ENCODE results near the gene SLC6A19.

- TF ChIP-seq, protein P1, sequence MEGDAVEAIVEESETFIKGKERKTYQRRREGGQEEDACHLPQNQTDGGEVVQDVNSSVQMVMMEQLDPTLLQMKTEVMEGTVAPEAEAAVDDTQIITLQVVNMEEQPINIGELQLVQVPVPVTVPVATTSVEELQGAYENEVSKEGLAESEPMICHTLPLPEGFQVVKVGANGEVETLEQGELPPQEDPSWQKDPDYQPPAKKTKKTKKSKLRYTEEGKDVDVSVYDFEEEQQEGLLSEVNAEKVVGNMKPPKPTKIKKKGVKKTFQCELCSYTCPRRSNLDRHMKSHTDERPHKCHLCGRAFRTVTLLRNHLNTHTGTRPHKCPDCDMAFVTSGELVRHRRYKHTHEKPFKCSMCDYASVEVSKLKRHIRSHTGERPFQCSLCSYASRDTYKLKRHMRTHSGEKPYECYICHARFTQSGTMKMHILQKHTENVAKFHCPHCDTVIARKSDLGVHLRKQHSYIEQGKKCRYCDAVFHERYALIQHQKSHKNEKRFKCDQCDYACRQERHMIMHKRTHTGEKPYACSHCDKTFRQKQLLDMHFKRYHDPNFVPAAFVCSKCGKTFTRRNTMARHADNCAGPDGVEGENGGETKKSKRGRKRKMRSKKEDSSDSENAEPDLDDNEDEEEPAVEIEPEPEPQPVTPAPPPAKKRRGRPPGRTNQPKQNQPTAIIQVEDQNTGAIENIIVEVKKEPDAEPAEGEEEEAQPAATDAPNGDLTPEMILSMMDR (IDR thresholded peaks at IDR 0.05): no peak
- TF ChIP-seq POLR2A (IDR thresholded peaks at IDR 0.05): no peak
Measured at GRCh38 chr5:1173485-1174070, 27.8 kb upstream of the SLC6A19 start.

All from stomach (tissue), 4 donors.